AG10803 (cell line): ENCODE results near the gene PLA2G4D.

Source experiments
- DNase-seq: peaks from one replicate; pipeline ENCODE4 v3.0.0; 2010; ENCODE audit warnings: low read depth
- H3K4me3 ChIP-seq: 2 replicates; pipeline ENCODE4 v1.5.1; 2011; ENCODE audit warnings: mild to moderate bottlenecking, low read length, control low read depth
- CTCF ChIP-seq: conservative IDR thresholded peaks from 2 replicates; pipeline ENCODE4 v1.5.1; 2011; ENCODE audit warnings: mild to moderate bottlenecking, low read length, control low read depth, inconsistent platforms

The PLA2G4D gene

GRCh38 chr15:42094512-42094963 lies at the start of gene PLA2G4D:
Gene PLA2G4D, minus strand, starts transcription at chr15:42094562. Its CDS starts 103 bp downstream, at chr15:42094459.
- no peak within 1 kb of the TSS for H3K4me3 ChIP-seq
- no peak for TF ChIP-seq CTCF
- no peak for DNase-seq

GRCh38 chr15:42143356-42143755 lies 49.0 kb upstream of the PLA2G4D start:
- no peak for TF ChIP-seq CTCF
- no peak for DNase-seq
- H3K4me3 ChIP-seq, result no peak overlapping the region

DNA sequence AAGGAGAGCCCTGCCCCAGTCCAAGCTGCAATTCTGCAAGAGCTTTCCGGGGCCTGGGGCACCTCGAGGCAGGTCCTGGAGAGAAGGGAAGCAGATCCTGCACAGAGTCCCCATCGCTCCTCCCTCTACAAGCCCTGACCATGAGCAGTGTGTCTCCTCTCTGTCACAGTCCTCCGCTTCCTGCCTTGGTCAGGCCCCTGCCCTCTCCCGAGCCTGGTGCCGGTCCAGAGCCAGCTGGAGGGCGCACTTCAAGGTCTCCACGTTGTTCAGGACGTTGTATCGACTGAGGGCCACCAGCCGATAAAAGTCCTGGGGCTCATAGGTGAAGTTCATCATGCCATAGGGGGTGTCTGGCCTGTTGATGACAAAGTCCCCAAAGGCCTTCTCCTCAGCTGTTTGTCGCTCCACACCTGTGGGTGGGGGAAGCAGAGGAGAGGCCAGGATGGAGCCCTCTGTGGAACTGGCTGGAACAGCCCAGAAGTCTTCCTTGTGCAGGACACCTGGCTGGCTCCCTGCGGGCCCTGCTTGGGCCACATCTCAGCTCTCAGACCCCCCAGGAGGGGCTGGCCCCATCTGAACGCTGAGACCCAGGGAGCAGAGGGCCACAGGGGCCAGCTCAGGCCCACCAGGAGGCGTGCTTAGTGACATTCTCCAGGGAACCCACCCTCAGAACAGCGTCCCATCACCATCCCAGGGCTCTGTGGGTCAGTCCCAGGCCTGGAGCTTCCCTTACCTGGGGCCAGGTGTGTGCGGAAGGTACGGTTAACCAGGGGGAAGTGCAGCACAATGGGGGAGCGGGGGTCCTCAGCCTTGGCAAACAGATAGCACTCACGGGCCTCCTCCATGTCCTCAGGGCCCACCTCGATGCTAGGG lies 47.7 kb upstream of the PLA2G4D start:
- TF ChIP-seq CTCF, result no peak

GRCh38 chr15:42141246-42141645 lies 46.9 kb upstream of the PLA2G4D start:
- DNase-seq, result no peak
- no peak for TF ChIP-seq CTCF
- no peak overlapping the region for H3K4me3 ChIP-seq

More for the DNA sequence above, 47.7 kb upstream of the PLA2G4D start:
- no peak for DNase-seq
- H3K4me3 ChIP-seq, result no peak overlapping the region

GRCh38 chr15:42140383-42141070 lies 46.2 kb upstream of the PLA2G4D start:
- no peak for TF ChIP-seq CTCF
- H3K4me3 ChIP-seq, result no peak overlapping the region
- no peak for DNase-seq

DNA sequence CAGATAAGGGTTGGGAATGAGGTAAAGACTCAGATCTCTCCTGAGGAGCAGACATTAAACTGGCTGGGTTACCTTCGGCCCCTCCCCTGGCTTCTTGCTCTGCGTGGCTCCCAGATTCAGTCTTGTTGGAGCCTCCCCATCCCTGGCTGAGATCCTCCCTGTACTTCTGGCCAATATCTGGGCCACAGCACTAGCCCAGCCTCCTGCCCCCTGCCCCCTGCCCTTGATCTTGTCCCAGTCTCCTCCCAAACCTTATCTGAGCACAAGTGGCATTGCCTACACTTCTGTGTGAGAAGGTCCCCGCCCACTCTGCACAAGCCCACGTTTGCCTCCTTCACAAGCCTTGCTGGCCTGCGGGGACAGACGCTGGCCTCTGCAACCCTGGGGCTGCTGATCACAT lies 45.2 kb upstream of the PLA2G4D start:
- no peak overlapping the region for H3K4me3 ChIP-seq
- TF ChIP-seq CTCF, result no peak
- no peak for DNase-seq
